Measurements from ENCODE around the gene GFPT2.
A peak's percentile ranks its signal among the peaks of the same experiment; 100 is the strongest.

The GFPT2 gene

DNA sequence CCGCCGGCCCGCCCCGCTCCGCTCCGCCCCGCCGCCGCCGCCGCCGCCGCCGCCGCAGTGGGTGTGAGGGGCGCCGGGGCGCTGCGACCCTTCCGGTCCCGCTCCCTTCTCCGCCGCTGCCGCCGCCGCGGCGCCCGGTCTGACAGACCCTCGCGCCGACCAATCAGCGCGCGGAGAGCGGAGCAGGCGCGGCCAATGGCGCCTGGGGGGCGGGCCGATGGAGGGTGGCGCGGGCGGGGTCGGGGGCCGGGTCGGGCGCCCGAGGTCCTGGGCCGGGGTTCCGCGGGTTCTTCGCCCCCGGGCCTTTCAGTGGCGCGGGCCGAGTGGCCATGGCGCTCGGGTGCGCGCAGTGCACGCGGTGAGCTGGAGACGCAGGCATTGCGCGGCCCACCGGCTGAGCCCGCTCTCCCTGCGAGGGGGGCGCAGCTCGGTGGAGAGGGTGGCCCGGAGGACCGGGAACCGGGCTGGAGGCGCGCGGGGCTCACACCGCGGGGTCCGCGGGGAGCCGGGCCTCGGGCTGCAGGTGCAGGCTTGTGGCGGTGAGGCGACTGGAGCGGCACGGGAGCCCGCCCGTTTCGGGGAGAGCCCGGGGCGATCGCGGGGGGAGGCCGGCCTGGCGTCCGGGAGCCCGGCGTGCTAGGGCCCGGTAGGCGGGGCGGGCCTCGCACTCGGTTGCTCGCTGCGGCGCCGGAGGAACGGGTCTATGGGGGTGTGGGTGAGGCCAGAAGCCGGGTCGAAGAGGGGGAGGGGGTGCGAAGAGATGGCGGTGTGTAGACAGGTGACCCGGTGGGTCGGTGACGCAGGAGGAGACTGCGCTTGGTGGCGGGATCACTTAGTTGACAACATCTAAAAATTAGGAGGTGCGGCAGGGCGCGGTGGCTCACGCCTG, 60.9 kb downstream of the GFPT2 start, which contains the start of gene MAPK9:
MAPK9 (minus strand) TSS at position 141 of the 889 bp plus-strand sequence. CDS start 11,522 bp downstream, outside the sequence.
- POLR2A ChIA-PET, result no interaction called here
- peak; percentile 94 for DNase-seq (ENCODE audit: extremely low spot score)
- CTCF ChIA-PET, result interaction anchor here (0.7 to 7.1 kb wide), 16 partner anchors 9 to 502 kb away, joined by 3 to 73 read pairs (median 10); no protein-coding TSS in a partner anchor
- TF ChIP-seq, protein P1, sequence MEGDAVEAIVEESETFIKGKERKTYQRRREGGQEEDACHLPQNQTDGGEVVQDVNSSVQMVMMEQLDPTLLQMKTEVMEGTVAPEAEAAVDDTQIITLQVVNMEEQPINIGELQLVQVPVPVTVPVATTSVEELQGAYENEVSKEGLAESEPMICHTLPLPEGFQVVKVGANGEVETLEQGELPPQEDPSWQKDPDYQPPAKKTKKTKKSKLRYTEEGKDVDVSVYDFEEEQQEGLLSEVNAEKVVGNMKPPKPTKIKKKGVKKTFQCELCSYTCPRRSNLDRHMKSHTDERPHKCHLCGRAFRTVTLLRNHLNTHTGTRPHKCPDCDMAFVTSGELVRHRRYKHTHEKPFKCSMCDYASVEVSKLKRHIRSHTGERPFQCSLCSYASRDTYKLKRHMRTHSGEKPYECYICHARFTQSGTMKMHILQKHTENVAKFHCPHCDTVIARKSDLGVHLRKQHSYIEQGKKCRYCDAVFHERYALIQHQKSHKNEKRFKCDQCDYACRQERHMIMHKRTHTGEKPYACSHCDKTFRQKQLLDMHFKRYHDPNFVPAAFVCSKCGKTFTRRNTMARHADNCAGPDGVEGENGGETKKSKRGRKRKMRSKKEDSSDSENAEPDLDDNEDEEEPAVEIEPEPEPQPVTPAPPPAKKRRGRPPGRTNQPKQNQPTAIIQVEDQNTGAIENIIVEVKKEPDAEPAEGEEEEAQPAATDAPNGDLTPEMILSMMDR (IDR thresholded peaks at IDR 0.05; ENCODE audit: control extremely low read depth, extremely low read depth, low read depth, missing control alignments), result no peak

DNA sequence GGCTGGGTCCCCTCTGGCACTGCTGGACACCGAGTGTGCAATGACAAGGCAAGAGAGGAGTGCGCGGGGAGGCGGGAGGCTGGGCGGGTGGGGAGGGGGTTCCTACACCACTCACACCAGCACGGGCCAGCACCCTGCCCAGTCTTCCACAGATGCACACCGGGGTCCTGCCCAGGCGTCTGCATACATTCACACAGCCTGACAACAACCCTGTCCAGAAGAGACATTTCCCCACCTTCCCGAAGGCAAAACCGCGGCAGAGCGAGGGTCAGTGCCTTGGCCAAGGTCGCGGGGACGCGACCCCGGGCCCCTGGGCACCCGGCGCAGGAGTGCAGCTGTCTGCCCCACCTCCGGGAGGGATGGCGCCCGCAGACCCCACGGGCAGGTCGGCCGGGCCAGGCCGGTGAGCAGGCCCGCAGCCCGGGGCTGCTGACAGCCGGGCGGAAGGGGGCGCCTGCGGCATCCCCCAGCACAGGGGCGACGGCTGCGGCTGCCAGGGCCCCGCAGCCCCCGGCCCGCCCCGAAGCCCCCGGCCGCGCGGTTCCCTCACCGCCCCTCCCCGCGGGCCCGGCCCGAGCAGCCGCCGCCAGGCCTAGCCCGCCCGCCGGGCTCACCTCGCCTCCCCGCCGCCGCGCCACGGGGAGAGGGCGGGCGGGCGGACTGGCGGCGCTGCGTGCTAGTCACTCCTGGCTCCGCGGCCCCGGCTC, 61.7 kb downstream of the GFPT2 start:
- TF ChIP-seq, protein P1 (IDR thresholded peaks at IDR 0.05; ENCODE audit: control extremely low read depth, extremely low read depth, low read depth, missing control alignments), result peak; percentile 41
- ChIA-PET CTCF (interaction anchor here (0.8 to 7.1 kb wide), 10 partner anchors 15 to 91 kb away, joined by 3 to 73 read pairs (median 6); no protein-coding TSS in a partner anchor), POLR2A (no interaction called here)
- DNase-seq (ENCODE audit: extremely low spot score), result peak; percentile 60

DNA sequence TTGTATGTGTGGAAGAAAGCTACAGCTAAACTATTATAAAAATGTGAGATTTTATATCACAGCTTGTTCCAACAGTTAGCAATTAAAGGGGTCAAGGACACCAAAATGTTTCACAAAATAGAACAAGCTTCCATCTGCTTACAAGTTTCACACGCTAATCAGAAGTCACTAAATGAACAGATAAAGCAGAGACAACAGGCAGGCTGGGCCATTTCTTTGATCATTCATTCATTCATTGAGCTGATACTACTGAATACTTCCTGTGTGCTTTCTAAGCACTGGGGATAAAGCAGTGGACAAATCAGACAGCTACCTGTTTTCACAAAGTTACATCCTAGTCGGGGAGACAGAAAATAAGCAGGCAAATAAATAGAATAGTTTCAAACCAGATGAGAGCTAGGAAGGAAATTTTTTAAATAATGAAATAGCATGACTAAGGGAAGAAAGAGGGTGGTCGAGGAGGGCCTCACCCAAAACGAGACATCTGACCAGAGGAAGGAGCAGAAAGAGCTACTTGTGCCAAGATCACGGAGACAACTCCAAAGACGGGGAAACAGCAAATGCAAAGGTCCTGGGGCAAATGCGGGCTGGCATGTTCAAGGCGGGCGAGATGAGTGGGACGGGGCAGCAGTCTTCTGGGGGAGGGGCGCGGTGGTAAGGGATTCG, 62.4 kb downstream of the GFPT2 start:
- no peak for DNase-seq (ENCODE audit: extremely low spot score)
- POLR2A ChIA-PET, result no interaction called here
- CTCF ChIA-PET, result interaction anchor here (0.8 to 7.1 kb wide), 8 partner anchors 15 to 90 kb away, joined by 3 to 35 read pairs (median 4); no protein-coding TSS in a partner anchor
- TF ChIP-seq, protein P1 (IDR thresholded peaks at IDR 0.05; ENCODE audit: control extremely low read depth, extremely low read depth, low read depth, missing control alignments), result no peak

DNA sequence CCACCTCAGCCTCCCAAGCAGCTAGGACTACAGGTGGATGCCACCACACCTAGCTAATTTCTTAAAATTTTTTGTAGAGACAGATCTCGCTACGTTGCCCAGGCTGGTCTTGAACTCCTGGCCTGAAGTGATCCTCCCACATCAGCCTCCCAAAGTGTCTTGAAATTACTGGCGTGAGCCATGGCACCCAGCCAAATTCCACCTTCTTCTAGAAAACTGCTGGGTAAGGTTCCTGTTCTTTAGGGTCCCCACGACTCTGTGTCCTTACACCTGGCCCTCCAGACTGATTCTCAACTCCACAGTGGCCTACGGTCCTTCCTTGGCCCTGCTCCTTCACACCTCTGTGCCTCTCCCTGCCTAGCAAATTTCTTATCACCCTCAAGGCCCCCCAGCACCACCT, 63.2 kb downstream of the GFPT2 start:
- POLR2A ChIA-PET, result interaction anchor here (0.8 kb wide), 1 partner anchor 22 kb away, joined by 3 read pairs; no protein-coding TSS in a partner anchor
- CTCF ChIA-PET, result interaction anchor here (1.0 to 7.1 kb wide), 4 partner anchors 14 to 39 kb away, joined by 3 to 35 read pairs (median 6); no protein-coding TSS in a partner anchor
- no peak for DNase-seq (ENCODE audit: extremely low spot score)
- TF ChIP-seq, protein P1 (IDR thresholded peaks at IDR 0.05; ENCODE audit: control extremely low read depth, extremely low read depth, low read depth, missing control alignments), result no peak

DNA sequence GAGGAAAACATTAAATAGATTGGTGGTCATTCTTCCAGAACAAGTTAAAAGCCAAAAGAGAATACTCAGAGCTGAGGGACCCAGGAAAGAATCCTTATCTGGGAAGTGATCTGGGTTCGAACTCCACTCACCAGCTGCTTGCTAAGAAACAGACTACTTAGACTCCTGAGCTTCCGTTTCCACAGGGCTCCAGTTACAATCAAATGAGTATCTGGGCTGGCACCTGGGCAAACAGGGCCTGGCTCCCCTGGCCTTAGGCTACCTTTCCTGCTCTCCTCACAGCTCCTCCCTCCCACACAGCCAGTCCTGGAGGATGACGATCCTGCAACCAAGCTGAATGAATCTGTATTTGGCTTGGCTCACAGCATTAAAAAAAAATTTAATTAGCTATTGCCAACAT, 63.7 kb downstream of the GFPT2 start:
- DNase-seq (ENCODE audit: extremely low spot score), result no peak
- CTCF ChIA-PET, result interaction anchor here (1.3 to 7.1 kb wide), 3 partner anchors 13 to 39 kb away, joined by 6 to 35 read pairs (median 8); no protein-coding TSS in a partner anchor
- POLR2A ChIA-PET, result interaction anchor here (0.8 kb wide), 1 partner anchor 22 kb away, joined by 3 read pairs; no protein-coding TSS in a partner anchor
- TF ChIP-seq, protein P1 (IDR thresholded peaks at IDR 0.05; ENCODE audit: control extremely low read depth, extremely low read depth, low read depth, missing control alignments), result no peak

Measured in GM10248 (cell line).